SK-N-SH (cell line): ENCODE data around the gene KCTD17. TPM values are rescaled to one million over a fixed set of nuclear protein-coding genes. Genes with fewer than 3 reads are reported as not detected.

Source experiments
- CTCF ChIA-PET: fragments of 300-600, 350-600 bp; formaldehyde crosslinking; extraction: SDS; loops from one replicate; lab custom pipeline; 2021; lab: Yijun Ruan, JAX
- POLR2A ChIA-PET: fragments of 350-600 bp; sonication (Branson Sonifier 250); formaldehyde crosslinking; extraction: SDS; loops from one replicate; lab custom pipeline; 2020; ENCODE audit warnings: antibody characterized with exemption, inconsistent platforms; lab: Yijun Ruan, JAX
- DNase-seq: peaks from one replicate; pipeline ENCODE4 v3.0.0; 2012
- H2AFZ ChIP-seq: fragments of 200-600 bp; sonication (generic); 2 replicates; pipeline ENCODE4 v1.8.1; 2016; ENCODE audit warnings: antibody characterized with exemption, mild to moderate bottlenecking, low read depth
- H3F3A ChIP-seq: fragments of 200-600 bp; sonication (generic); replicated peaks from 2 replicates; pipeline ENCODE3; 2016; ENCODE audit warnings: antibody characterized with exemption, mild to moderate bottlenecking; ENCODE audit not compliant: insufficient read depth
- H3K27ac ChIP-seq, 2 experiments: fragments of 200-500 bp in 1 of 2; fragments of 200-600 bp in 1 of 2; sonication (Bioruptor generic) in 1 of 2; sonication (generic), shearing (Covaris generic) in 1 of 2; 2 replicates each; pipeline versions ENCODE4 v1.5.1 to v1.6.1; 2014 to 2016; ENCODE audit warnings: low read depth in 2 of 2, inconsistent platforms in 1 of 2, low read length in 1 of 2, mild to moderate bottlenecking in 1 of 2, mixed read lengths in 1 of 2
- H3K27me3 ChIP-seq: fragments of 200-600 bp; sonication (generic), shearing (Covaris generic); 2 replicates; pipeline ENCODE4 v1.6.1; 2016; ENCODE audit warnings: mixed run types; ENCODE audit not compliant: insufficient read depth
- H3K36me3 ChIP-seq, 2 experiments: fragments of 200-500 bp in 1 of 2; fragments of 200-600 bp in 1 of 2; sonication (Bioruptor generic) in 1 of 2; sonication (generic) in 1 of 2; replicated peaks in 1 of 2; 2 replicates each; pipeline versions ENCODE3 to v1.5.1; 2014 to 2016; ENCODE audit warnings: low read length in 1 of 2, mild to moderate bottlenecking in 1 of 2; ENCODE audit not compliant: insufficient read depth in 2 of 2, control insufficient read depth in 1 of 2
- H3K4me1 ChIP-seq, 2 experiments: fragments of 200-500 bp in 1 of 2; fragments of 200-600 bp in 1 of 2; sonication (Bioruptor generic) in 1 of 2; sonication (generic), shearing (Covaris generic) in 1 of 2; 2 replicates each; pipeline versions ENCODE4 v1.5.1 to v1.6.1; 2014 to 2016; ENCODE audit warnings: low read depth in 1 of 2, low read length in 1 of 2, mixed run types in 1 of 2; ENCODE audit not compliant: insufficient read depth in 2 of 2, control insufficient read depth in 1 of 2
- H3K4me2 ChIP-seq: fragments of 200-600 bp; sonication (generic), shearing (Covaris generic); 2 replicates; pipeline ENCODE4 v1.6.1; 2017; ENCODE audit warnings: mixed run types
- H3K4me3 ChIP-seq, 2 experiments: fragments of 200-500 bp in 1 of 2; fragments of 200-600 bp in 1 of 2; sonication (Bioruptor generic) in 1 of 2; sonication (generic), shearing (Covaris generic) in 1 of 2; 2 replicates each; pipeline versions ENCODE4 v1.5.1 to v1.8.1; 2014 to 2016; ENCODE audit warnings: low read depth in 2 of 2, inconsistent platforms in 1 of 2, low read length in 1 of 2, mild to moderate bottlenecking in 1 of 2, mixed read lengths in 1 of 2, moderate library complexity in 1 of 2
- H3K79me2 ChIP-seq: fragments of 200-600 bp; sonication (generic); 2 replicates; pipeline ENCODE4 v1.8.1; 2017; ENCODE audit warnings: mild to moderate bottlenecking; ENCODE audit not compliant: insufficient read depth
- H3K9ac ChIP-seq: fragments of 200-600 bp; sonication (generic); 2 replicates; pipeline ENCODE4 v1.6.1; 2017; ENCODE audit warnings: mixed run types
- H3K9me2 ChIP-seq: fragments of 200-600 bp; sonication (generic); 2 replicates; pipeline ENCODE4 v1.6.1; 2017; ENCODE audit warnings: mixed run types
- H3K9me3 ChIP-seq: fragments of 200-600 bp; sonication (generic); 2 replicates; pipeline ENCODE4 v1.6.1; 2017; ENCODE audit warnings: mixed run types, mild to moderate bottlenecking, moderate library complexity
- H4K20me1 ChIP-seq: fragments of 200-600 bp; sonication (generic); 2 replicates; pipeline ENCODE4 v1.6.1; 2017; ENCODE audit warnings: mild to moderate bottlenecking, mixed run types; ENCODE audit not compliant: insufficient read depth
- CHD2 ChIP-seq: fragments of 150-350 bp; IDR thresholded peaks from 2 replicates; pipeline ENCODE4 v1.6.1; 2018; ENCODE audit warnings: low read length; ENCODE audit not compliant: partially characterized antibody
- ELF1 ChIP-seq: IDR thresholded peaks from 2 replicates; pipeline ENCODE4 v1.4.0; 2012
- EZH2phosphoT487 ChIP-seq: fragments of 200-600 bp; sonication (generic); IDR thresholded peaks from 2 replicates; pipeline ENCODE4 v1.6.1; 2017; ENCODE audit warnings: low read depth, mixed run types, mild to moderate bottlenecking, antibody characterized with exemption, moderate library complexity, borderline replicate concordance
- FOSL2 ChIP-seq: IDR thresholded peaks from 2 replicates; pipeline ENCODE4 v1.4.0; 2012; ENCODE audit warnings: low read depth, mild to moderate bottlenecking, moderate library complexity, borderline replicate concordance
- FOXJ3 ChIP-seq: sonication (generic); formaldehyde crosslinking; IDR thresholded peaks from 2 replicates; pipeline ENCODE4 v1.5.1; 2020; ENCODE audit warnings: mild to moderate bottlenecking, missing genetic modification reagents
- GATA2 ChIP-seq: sonication (generic); formaldehyde crosslinking; IDR thresholded peaks from 2 replicates; pipeline ENCODE4 v1.5.0; 2020; ENCODE audit warnings: mild to moderate bottlenecking, missing genetic modification reagents
- JUND ChIP-seq: IDR thresholded peaks from 2 replicates; pipeline ENCODE4 v1.4.0; 2012
- MEF2A ChIP-seq: IDR thresholded peaks from 2 replicates; pipeline ENCODE4 v1.4.0; 2012; ENCODE audit warnings: low read depth, borderline replicate concordance
- NRF1 ChIP-seq: IDR thresholded peaks from 2 replicates; pipeline ENCODE4 v1.6.1; 2012; ENCODE audit warnings: low read depth, mild to moderate bottlenecking, low read length
- RXRA ChIP-seq: IDR thresholded peaks from 2 replicates; pipeline ENCODE4 v1.4.0; 2012; ENCODE audit warnings: low read depth, mild to moderate bottlenecking, borderline replicate concordance
- SIN3A ChIP-seq: IDR thresholded peaks from 2 replicates; pipeline ENCODE4 v1.6.1; 2012; ENCODE audit warnings: low read depth, mild to moderate bottlenecking, low read length, moderate library complexity, borderline replicate concordance
- SMC3 ChIP-seq: IDR thresholded peaks from 2 replicates; pipeline ENCODE4 v1.6.1; 2012; ENCODE audit warnings: low read depth, low read length, improper control_type of control experiment
- TAF1 ChIP-seq: IDR thresholded peaks from 2 replicates; pipeline ENCODE4 v1.6.1; 2012; ENCODE audit warnings: low read depth, mild to moderate bottlenecking, low read length, moderate library complexity, borderline replicate concordance
- TEAD4 ChIP-seq: IDR thresholded peaks from 2 replicates; pipeline ENCODE4 v1.4.0; 2012; ENCODE audit warnings: mild to moderate bottlenecking, borderline replicate concordance; ENCODE audit not compliant: insufficient read depth
- WGBS: methylation state at CpG from one replicate; pipeline ENCODE4 v1.1.6; 2017; ENCODE audit warnings: low lambda C conversion rate; 5-methylcytosine and 5-hydroxymethylcytosine counted together
- polyA plus RNA-seq, 3 experiments: library from polyadenylated mRNA; depleted of rRNA; stranded (reverse); fragments of >200 nt; gene quantifications; 2 replicates each; pipeline ENCODE4 v1.2.3, GENCODE V29; 2012
- TF ChIP-seq, protein P1 (sequence below): fragments of 200-600 bp; sonication (generic); IDR thresholded peaks from 2 replicates; pipeline ENCODE4 v1.6.1; 2017; ENCODE audit warnings: antibody characterized with exemption, mild to moderate bottlenecking, moderate library complexity
- TF ChIP-seq, protein P2 (sequence below): IDR thresholded peaks from 2 replicates; pipeline ENCODE4; 2012
- TF ChIP-seq, protein P3 (sequence below): fragments of 150-350 bp; IDR thresholded peaks from 2 replicates; pipeline ENCODE4 v1.6.1; 2017; ENCODE audit warnings: antibody characterized with exemption, low read length, low read depth, borderline replicate concordance
- TF ChIP-seq, protein P4 (sequence below): IDR thresholded peaks from 2 replicates; pipeline ENCODE4 v1.6.1; 2012; ENCODE audit warnings: mild to moderate bottlenecking, low read depth, low read length, moderate library complexity
- TF ChIP-seq, protein P5 (sequence below): IDR thresholded peaks from 2 replicates; pipeline ENCODE4 v1.4.0; 2012; ENCODE audit warnings: low read depth, borderline replicate concordance

KCTD17 gene
- polyA plus RNA-seq, 1 of the 3 experiments (the other 2 are of a cell fraction): 57.8 TPM

DNA sequence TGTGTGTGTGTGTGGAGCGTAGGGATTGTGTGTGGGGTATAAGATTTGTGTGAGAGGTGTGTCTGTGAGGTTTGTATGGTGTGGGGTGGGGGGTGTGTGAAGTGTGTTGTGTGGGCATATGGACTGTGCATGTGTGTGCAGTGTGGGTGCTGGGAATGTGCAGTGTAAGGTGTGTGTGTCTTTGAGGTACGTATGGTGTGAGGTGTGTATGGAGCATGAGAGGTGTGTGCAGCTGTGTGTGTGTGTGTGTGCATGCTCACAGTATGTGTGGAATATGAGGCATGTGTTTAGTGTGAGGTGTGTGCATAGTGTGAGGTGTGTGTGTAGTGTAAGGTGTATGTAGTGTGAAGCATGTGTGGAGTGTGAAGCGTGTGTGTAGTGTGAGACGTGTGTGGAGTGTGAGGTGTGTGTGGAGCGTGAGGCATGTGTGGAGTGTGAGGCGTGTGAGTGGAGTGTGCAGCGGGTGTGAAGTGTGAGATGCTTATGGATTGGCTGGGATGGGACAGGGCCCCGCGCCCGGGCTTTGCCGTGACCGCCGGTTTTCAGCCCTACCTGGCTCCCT lies 59.7 kb downstream of the KCTD17 start:
- POLR2A ChIA-PET: no interaction called here

More for the DNA sequence above, 59.7 kb downstream of the KCTD17 start:
- no peak overlapping the region for H3K4me2 ChIP-seq
- no peaks in the 10 kb centered on the region for H4K20me1 ChIP-seq
- DNase-seq: no peak
- H2AFZ ChIP-seq: no peak overlapping the region
- H3K4me1 ChIP-seq: no peaks in the 10 kb centered on the region
- H3K9ac ChIP-seq: no peak overlapping the region
- H3K36me3 ChIP-seq: no peaks in the 10 kb centered on the region
- WGBS: 84% methylated on average over 13 of the region's 13 CpGs
- CTCF ChIA-PET: no interaction called here
- no peaks in the 10 kb centered on the region for H3K9me2 ChIP-seq
- no peak overlapping the region for H3K27ac ChIP-seq
- TF ChIP-seq SIN3A: no peak
- TF ChIP-seq GATA2 (CRISPR knock-in tag): no peak
- no peak for TF ChIP-seq SMC3
- TF ChIP-seq ELF1: no peak
- TF ChIP-seq CHD2: no peak
- TF ChIP-seq JUND: no peak
- no peak for TF ChIP-seq TEAD4
- no peak for TF ChIP-seq MEF2A
- TF ChIP-seq, protein P1, sequence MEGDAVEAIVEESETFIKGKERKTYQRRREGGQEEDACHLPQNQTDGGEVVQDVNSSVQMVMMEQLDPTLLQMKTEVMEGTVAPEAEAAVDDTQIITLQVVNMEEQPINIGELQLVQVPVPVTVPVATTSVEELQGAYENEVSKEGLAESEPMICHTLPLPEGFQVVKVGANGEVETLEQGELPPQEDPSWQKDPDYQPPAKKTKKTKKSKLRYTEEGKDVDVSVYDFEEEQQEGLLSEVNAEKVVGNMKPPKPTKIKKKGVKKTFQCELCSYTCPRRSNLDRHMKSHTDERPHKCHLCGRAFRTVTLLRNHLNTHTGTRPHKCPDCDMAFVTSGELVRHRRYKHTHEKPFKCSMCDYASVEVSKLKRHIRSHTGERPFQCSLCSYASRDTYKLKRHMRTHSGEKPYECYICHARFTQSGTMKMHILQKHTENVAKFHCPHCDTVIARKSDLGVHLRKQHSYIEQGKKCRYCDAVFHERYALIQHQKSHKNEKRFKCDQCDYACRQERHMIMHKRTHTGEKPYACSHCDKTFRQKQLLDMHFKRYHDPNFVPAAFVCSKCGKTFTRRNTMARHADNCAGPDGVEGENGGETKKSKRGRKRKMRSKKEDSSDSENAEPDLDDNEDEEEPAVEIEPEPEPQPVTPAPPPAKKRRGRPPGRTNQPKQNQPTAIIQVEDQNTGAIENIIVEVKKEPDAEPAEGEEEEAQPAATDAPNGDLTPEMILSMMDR: no peak
- TF ChIP-seq NRF1: no peak
- TF ChIP-seq TAF1: no peak
- no peak for TF ChIP-seq RXRA
- TF ChIP-seq FOSL2: no peak
- TF ChIP-seq, protein P2, sequence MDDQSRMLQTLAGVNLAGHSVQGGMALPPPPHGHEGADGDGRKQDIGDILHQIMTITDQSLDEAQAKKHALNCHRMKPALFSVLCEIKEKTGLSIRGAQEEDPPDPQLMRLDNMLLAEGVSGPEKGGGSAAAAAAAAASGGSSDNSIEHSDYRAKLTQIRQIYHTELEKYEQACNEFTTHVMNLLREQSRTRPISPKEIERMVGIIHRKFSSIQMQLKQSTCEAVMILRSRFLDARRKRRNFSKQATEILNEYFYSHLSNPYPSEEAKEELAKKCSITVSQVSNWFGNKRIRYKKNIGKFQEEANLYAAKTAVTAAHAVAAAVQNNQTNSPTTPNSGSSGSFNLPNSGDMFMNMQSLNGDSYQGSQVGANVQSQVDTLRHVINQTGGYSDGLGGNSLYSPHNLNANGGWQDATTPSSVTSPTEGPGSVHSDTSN: no peak
- TF ChIP-seq, protein P3, sequence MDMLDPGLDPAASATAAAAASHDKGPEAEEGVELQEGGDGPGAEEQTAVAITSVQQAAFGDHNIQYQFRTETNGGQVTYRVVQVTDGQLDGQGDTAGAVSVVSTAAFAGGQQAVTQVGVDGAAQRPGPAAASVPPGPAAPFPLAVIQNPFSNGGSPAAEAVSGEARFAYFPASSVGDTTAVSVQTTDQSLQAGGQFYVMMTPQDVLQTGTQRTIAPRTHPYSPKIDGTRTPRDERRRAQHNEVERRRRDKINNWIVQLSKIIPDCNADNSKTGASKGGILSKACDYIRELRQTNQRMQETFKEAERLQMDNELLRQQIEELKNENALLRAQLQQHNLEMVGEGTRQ: no peak
- no peak for TF ChIP-seq EZH2phosphoT487
- no peak for TF ChIP-seq FOXJ3 (CRISPR knock-in tag)
- TF ChIP-seq, protein P4, sequence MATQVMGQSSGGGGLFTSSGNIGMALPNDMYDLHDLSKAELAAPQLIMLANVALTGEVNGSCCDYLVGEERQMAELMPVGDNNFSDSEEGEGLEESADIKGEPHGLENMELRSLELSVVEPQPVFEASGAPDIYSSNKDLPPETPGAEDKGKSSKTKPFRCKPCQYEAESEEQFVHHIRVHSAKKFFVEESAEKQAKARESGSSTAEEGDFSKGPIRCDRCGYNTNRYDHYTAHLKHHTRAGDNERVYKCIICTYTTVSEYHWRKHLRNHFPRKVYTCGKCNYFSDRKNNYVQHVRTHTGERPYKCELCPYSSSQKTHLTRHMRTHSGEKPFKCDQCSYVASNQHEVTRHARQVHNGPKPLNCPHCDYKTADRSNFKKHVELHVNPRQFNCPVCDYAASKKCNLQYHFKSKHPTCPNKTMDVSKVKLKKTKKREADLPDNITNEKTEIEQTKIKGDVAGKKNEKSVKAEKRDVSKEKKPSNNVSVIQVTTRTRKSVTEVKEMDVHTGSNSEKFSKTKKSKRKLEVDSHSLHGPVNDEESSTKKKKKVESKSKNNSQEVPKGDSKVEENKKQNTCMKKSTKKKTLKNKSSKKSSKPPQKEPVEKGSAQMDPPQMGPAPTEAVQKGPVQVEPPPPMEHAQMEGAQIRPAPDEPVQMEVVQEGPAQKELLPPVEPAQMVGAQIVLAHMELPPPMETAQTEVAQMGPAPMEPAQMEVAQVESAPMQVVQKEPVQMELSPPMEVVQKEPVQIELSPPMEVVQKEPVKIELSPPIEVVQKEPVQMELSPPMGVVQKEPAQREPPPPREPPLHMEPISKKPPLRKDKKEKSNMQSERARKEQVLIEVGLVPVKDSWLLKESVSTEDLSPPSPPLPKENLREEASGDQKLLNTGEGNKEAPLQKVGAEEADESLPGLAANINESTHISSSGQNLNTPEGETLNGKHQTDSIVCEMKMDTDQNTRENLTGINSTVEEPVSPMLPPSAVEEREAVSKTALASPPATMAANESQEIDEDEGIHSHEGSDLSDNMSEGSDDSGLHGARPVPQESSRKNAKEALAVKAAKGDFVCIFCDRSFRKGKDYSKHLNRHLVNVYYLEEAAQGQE: no peak
- TF ChIP-seq, protein P5, sequence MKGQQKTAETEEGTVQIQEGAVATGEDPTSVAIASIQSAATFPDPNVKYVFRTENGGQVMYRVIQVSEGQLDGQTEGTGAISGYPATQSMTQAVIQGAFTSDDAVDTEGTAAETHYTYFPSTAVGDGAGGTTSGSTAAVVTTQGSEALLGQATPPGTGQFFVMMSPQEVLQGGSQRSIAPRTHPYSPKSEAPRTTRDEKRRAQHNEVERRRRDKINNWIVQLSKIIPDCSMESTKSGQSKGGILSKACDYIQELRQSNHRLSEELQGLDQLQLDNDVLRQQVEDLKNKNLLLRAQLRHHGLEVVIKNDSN: no peak
- H3F3A ChIP-seq: no peaks in the 10 kb centered on the region
- no peaks in the 10 kb centered on the region for H3K79me2 ChIP-seq
- H3K27me3 ChIP-seq: no peaks in the 10 kb centered on the region; the same call in 1 of the 2 replicates
- H3K4me3 ChIP-seq: no peak overlapping the region
- H3K9me3 ChIP-seq: no peaks in the 10 kb centered on the region
